HG02588 (cell line): ENCODE data around the gene AIFM3.

ENCODE experiments used
- ATAC-seq: cut with Tn5 transposase; IDR thresholded peaks from one replicate; pipeline ENCODE4 v1.9.1; 2021; ENCODE audit warnings: mild to moderate bottlenecking, moderate library complexity; ENCODE audit not compliant: unreplicated experiment

The AIFM3 gene

DNA sequence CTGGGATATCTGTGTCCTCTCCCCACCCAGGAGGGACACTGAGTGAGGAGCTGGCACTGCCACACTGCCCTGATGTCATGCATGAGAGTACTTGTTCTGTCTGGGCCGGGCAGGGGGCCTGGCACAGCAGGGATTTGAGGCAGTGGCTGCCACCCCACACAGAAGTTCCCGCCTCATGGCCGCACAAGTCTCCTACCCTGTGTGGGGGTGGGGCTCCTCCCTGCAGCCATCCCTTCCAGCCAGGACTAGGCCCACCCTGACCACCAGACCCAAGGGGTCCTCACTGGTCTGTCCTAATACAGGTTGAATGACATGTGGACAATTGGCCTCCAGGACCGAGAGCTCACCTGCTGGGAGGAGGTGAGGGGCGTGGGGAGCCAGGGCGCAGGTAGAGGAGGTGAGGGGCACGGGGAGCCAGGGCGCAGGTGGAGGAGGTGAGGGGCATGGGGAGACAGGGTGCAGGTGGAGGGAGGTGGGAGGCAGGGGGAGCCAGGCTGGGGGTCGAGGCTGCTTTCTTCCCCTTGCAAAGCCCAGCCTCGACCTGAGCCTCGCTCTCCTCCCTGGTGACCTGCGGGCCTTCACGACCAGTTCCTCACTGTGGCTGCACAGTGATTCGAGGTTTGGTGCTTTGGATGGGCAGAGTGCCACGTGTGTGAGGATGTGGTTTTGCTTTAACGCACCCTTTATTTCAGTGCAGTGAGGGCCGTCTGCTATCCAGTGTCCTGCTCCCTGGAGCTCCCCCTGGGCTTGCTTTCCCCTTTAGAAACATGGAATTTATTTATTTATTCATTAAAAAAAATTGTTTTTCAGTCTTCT is 22.5 kb downstream of the AIFM3 start:
- ATAC-seq, result no peak

DNA sequence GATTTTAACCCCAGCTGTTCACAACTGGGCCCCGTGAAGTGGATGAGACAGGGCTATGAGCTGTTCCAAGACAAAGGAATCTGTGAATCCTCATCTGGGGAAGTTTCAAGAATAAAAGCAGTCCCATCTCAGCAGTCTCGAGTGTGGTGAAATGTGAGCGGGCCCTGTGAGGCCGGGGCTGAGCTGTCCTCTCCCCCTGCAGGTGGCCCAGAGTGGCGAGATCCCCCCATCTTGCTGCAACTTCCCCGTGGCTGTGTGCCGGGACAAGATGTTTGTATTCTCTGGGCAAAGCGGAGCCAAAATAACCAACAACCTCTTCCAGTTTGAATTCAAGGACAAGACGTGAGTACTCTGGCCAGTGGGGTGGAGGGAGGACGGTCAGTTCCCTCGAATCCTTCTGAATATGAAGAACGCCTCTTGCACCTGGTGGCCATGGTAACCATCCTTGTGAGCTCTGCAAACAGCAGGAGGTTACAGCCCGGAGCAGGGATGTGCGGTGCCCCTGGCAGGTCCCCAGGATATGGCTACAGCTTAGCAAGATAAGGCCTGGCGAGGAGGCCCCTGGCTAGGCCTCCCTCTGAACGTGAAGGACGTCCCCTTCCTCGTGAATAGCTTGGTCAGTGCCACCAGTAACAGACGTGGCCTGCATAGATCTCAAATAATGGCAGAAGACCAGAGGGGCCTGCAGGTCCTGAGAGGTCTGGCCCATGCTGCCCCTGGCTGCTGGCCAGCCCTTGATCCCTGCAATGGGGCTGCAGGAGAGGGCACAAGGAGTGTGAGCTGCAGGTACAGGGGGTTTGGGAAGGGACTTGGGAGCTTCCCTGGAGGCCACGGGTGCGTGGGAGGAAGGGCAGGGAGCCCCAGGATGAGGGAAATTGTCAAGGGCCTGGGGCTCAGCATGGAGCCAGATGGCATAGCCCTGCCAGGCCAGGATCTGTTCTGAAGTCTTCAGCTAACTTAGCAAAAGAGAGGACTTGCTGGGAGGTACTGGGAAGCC is 23.4 kb downstream of the AIFM3 start:
- no peak for ATAC-seq

DNA sequence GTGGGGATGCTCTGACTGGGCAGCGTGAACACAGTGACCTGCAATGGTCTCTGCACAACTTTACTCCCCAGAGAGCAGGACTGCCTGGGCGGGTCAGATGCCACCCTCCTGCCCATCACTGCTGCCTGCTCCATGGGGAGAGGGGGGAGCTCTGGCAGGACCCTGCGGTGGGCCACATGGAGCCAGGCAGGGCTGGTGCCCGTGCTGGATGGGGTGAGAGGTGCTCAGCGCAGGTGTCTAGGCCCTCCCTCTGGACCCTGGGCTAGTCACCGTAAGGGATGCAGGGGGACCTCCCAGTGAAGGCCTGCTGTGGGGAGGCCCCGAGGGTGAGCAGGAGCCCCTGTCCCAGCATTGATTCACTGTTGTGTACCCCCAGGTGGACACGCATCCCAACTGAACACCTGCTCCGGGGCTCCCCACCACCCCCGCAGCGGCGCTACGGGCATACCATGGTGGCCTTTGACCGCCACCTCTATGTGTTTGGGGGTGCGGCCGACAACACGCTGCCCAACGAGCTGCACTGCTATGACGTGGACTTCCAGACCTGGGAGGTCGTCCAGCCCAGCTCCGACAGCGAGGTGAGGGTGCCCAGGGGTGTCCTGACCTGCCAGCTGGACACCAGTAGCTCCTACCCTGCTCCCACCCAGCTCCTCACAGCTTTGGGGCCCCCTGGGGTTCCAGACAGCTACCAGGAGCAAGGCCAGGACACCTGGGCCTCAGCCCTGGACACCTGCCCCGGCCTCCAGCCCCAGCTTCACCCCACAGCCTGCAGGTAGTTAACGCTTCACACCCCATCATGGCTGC is 24.4 kb downstream of the AIFM3 start:
- no peak for ATAC-seq

DNA sequence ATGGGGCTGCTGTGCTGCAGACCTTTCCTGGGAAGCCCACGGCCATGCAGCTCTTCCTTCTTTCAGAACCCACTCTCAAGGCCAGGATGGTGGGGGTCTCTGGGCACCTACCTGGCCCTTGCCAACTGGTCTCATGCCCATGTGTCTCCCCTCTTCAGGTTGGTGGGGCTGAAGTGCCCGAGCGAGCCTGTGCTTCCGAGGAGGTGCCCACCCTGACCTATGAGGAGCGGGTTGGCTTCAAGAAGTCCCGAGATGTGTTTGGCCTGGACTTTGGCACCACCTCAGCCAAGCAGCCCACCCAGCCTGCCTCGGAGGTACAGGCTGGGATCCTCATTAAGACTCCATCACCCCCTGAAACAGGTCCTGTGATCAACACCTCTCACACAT is 25.0 kb downstream of the AIFM3 start:
- no peak for ATAC-seq

DNA sequence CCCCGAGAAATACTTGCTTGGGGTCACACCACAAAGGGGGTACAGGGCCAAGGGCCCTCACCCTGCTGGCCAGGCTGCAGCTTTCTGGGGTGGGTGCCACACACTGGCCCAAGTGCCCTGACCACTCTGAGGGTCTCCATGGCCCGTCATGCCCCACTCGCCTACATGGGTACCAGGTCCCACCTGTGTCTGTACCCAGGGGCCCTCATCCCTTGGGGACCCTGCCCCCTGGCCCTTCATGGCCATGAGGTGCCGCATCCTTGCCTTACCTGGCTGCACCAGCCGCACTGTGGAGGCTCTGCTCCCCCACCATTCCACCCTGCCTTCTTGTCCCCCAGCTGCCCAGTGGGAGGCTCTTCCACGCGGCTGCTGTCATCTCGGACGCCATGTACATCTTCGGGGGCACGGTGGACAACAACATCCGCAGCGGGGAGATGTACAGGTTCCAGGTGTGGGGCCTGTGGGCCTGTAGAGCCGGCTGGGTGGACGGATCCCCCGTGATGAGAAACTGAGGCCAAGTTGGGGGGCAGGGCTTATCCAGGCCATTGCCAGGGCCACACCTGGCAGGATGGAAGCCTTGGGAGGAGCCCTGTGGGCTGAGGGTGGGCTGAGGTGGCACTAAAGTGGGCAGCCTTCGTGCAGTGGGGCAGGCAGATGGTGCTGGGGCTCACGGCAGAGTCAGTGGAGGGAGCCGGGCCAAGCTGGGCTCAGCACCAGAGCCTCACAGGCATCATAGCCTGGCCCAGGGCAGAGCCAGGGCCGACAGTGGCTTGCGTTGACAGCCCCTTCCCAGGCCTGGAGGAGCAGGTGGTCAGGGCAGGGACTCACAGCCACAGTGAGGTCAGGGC is 25.6 kb downstream of the AIFM3 start:
- ATAC-seq, result no peak

DNA sequence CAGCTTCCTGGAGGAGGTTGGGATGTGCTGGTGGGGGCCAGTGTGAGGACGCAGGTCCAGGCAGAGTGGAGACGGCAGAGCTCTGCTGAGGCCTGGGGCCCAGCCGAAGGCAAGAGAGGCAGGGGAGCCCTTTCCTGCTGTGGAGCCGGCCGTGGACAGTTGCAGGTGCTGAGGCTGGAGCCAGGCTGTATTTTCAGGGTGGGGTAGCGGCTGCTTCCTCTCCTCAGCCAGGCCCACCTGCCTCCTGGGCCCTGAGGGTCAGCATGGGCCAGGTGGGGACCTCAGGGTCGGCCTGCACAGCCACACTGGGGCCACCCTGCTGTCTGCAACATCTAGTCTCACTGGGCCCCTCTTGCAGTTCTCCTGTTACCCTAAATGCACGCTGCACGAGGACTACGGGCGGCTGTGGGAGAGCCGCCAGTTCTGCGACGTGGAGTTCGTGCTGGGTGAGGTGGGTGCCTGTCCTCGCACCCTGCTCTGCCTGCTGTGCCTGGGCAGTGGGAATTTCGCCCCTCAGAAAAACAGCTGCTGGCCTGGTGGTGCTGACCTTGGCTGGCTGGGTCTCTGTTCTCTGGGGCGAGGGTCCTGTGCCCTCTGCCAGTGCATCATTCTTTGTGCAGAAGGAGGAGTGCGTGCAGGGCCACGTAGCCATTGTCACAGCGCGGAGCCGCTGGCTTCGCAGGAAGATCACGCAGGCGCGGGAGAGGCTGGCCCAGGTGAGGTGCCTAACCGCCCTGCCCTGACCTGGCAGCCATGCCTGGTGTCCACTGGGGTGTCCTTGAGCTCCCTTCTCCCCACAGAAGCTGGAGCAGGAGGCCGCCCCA is 26.5 kb downstream of the AIFM3 start:
- ATAC-seq, result no peak

DNA sequence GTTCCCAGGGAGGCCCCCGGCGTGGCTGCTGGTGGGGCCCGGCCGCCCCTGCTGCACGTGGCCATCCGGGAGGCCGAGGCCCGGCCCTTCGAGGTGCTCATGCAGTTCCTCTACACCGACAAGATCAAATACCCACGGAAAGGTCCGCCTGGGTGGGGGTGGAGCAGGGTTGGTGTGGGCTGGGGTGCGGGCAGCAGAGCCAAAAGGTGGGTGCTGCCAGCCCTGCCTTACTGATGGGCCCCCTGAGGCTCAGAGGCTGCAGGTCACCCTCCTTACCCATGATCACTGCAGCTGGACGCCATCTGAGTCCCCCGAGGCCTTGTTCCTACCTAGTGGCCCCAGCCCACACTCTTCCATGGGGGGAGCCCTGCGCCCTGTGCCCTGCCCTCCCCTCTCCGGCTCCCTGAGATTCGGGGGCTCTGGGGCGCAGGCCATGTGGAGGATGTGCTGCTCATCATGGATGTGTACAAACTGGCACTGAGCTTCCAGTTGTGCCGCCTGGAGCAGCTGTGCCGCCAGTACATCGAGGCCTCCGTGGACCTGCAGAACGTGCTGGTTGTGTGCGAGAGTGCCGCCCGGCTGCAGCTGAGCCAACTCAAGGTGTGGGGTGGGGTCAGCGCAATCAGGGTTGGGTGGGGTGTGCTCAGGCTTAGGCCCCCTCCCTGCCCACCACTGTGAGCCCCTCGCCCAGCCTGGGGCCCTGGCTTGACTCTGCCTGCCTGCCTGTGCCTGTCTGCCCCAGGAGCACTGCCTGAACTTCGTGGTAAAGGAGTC is 27.3 kb downstream of the AIFM3 start:
- no peak for ATAC-seq

DNA sequence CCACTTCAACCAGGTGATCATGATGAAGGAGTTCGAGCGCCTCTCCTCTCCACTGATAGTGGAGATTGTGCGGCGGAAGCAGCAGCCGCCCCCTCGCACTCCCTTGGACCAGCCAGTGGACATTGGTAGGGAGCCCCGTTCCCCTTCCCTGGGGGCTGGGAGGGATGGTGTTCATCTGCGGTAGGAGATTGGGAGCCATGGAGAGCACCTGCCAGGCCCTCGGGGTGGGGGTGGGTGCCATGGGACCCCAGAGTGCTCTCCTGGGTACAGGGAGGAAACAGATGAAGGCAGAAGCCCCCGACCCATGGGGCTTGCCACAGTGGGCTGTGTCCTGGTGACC is 27.8 kb downstream of the AIFM3 start:
- ATAC-seq, result no peak

DNA sequence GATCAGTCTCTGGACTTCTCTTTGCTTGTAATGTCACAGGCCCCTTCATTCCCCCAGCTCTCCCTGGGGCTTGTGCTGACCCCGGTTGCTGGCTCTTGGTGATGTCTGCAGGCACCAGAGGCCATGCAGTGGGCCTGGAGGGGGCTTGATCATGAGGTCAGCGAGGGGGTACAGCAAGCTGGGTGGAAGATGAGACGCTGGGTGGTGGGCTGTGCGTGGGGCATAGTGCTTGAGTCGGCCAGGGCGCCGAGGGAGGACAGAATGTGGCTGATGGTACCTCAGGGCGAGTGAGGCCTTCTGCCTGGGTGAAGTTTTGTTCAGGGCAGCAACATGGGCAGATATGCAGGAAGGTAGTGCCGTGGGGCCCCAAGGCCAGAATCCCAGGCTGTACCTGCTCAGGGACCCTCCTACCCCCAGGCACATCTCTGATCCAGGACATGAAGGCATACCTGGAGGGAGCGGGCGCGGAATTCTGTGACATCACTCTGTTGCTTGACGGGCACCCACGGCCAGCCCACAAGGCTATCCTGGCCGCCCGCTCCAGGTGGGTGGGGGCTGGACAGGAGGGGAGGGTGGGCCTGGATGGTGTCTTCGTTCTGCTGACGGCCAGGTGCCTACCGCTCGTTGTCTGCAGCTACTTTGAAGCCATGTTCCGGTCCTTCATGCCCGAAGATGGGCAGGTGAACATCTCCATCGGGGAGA is 28.4 kb downstream of the AIFM3 start:
- no peak for ATAC-seq

DNA sequence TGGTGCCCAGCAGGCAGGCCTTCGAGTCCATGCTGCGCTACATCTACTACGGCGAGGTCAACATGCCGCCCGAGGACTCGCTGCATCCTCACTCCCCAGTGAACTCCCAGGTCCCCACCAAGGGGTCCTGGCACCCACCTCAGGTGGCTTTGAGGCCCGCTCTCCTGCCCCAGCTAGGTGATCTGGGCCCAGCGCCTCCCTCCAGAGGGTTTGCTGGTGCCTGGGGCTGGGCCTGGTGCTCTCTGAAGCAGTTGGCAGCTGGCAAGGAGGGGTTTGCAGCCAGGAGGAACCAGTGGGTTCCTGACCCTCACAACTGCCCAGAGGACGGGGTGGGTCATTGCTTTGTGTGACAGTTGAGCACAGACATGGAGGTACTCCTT is 29.0 kb downstream of the AIFM3 start:
- ATAC-seq, result no peak

DNA sequence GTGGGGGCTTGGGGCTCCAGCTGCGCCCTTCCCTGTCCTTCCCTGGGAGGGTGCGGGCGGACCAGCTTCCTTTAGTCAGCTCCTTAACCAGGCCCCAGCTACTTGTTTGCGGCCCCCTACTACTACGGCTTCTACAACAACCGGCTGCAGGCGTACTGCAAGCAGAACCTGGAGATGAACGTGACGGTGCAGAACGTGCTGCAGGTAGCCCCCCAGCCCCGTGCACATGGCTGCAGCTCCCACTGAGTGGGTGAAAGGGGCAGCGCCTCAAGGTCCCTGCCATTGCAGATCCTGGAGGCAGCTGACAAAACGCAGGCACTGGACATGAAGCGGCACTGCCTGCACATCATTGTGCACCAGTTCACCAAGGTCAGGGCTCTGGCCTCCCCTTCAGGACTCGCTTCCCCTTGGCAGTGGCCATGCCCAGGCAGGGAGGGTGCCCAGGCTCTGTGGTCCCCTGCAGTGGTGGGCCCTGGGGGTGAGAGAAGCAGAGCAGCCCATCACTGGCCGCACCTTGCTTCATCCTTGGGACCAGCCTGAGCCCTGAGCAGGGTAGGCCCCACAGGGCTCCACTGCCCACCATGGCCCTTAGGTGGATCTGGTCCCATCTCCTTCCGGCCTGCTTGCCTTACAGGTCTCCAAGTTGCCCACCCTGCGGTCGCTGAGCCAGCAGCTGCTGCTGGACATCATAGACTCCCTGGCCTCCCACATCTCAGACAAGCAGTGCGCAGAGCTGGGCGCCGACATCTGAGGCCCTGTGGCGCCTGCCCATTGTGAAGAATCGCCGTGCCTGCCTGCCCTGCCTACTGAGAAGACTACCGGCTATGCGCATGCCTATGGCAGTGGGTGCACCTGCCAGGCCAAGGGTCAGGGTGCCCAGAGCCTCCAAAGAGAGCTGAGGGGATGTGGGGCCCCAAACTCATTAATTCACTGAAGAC is 29.8 kb downstream of the AIFM3 start:
- no peak for ATAC-seq

DNA sequence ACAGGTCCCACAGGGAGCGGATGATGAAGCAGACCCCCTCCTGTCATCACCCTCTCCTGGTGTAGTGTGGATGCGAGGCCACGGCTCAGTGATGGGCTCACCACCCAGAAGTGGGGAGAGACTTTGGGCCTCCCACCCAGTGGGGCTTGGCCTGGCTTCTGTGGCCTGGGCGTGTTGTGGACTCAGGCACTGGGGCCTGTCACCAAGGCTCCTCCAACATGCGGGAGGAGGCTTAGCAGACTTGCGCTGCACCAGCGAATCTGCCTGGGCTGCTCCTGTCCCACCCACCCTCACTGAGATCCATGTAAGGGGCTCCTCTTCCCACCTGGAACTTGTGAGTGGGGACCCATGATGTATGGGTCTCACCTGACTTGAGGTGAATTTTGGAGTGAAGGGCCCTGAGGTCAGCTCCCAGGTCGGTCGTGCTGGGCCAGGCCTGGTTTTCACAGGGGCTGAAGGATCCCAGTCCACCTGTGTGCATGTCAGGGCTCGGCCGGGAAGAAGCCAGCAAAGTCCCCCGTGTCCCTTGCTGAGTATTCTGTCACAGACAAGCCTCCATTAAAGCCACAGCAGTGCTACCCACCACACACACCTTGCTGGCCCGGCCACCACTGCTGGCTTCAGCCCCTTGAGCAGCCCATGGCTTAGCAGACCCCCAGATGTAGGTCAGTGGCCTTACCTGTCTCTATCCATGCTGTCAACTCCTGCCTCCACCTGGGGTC is 30.6 kb downstream of the AIFM3 start:
- ATAC-seq, result no peak

DNA sequence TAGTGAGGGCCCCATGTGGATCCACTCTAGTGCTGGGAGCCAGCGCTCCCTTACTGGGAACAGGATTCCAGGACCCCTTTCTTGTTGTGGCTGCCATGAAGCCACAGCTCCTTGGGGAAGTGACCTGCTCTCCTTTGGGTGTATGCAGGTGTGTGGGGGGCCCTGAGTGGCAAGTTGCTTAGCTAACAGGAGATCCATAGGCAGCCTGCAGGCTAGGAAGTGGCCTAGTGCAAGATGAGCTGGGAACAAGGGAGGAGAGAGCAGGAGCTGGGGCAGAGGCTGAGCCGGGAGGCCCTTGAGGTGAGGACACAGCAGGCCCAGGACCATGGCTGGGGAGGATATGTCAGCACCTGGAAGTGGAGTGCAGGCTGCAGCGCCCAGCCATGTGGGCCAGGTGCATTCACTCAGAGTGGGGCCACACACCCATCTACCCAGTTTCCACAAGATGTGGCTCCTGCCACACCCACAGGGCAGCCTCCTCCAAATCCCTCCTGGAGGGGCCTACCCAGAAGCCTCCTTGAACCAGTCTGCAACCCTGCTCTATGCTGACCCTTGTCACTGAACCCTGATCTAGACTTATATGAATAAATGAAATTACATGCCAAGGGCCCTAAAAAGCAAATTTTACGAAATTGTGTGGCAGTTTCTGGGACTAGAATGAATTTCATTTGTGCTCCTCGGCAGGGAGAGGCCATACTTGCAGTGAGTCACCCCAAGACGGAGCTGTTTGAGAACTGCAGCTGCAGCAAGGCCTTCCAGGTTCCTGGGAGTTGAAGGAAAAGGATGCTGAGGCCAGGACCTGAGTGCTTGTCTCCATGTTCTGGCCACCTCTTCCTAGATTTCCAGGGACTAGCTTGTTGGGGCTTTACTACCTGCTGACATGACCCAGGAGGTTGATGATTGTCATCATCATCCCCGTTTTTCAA is 31.6 kb downstream of the AIFM3 start:
- no peak for ATAC-seq

DNA sequence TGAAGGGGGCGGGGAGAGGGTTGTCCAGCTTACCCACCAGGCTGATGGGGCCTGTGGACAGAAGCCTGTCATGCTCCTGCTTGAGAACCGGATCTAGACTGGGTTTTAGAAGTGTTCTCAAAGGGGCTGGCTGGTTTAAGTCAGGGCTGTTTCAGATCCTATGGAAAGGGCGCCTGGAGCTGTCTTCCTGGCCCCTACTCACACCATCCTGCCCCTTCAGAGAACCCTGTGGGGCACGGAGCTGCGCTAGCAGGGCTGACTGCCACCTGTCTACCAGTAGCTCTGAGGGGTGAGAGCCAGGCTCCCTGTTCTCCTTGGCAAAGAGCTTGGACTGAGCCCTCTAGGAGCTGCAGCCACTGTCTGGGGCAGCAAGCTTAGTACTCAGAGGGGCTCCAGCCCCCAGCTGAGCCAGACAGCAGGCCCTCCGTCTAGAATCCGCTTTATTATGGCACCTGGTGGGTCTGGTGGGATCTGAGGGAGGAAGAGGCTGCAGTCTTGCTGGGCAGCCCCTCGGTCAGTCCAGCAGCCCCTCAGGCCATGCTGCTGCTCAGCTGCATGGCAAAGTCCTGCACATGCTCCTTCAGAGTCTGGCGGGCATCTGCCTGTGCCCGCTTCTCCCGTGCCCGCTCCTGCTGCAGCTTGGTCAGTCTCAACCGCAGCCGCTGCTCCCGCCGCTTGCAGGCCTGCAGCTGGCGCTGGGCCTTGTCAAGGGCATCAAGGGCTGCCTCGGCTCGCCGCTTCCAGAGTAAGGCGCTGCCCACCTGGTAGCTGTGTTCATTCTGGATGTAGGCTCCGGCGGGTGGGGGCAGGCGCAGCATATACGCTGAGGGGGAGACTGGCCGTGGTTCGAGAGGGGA is 32.5 kb downstream of the AIFM3 start:
- no peak for ATAC-seq
